WTC11 (cell line): Measurements from ENCODE around the gene MSL3B.

ENCODE experiments used
- ATAC-seq: fragments of 200-7000 bp; cut with Tn5 transposase; 2 replicates; pipeline ENCODE4 v1.10.0; 2021; ENCODE audit warnings: mild to moderate bottlenecking, moderate library complexity
- CTCF ChIA-PET: fragments of 300-600 bp; sonication (Branson Sonifier 250); formaldehyde crosslinking; loops from one replicate; lab custom pipeline; 2021; ENCODE audit warnings: antibody characterized with exemption; lab: Charles Lee
- POLR2A ChIA-PET: fragments of 350-600 bp; sonication (Branson Sonifier 250); formaldehyde crosslinking; loops from one replicate; lab custom pipeline; 2021; ENCODE audit warnings: antibody characterized with exemption; lab: Charles Lee
- DNase-seq: peaks from one replicate; pipeline ENCODE4 v3.0.0; 2021; ENCODE audit warnings: low spot score
- H3K27ac Mint-ChIP-seq: 2 replicates; pipeline ENCODE4 v1.8.0; 2021; ENCODE audit warnings: mixed read lengths
- H3K27me3 Mint-ChIP-seq: 2 replicates; pipeline ENCODE4 v1.8.0; 2021; ENCODE audit warnings: low read depth, mild to moderate bottlenecking, moderate library complexity, mixed read lengths
- H3K36me3 Mint-ChIP-seq: 2 replicates; pipeline ENCODE4 v1.8.0; 2021; ENCODE audit warnings: mixed read lengths
- H3K4me1 Mint-ChIP-seq: 2 replicates; pipeline ENCODE4 v1.8.0; 2022; ENCODE audit warnings: mixed read lengths
- H3K4me3 Mint-ChIP-seq: 2 replicates; pipeline ENCODE4 v1.8.0; 2021; ENCODE audit warnings: mild to moderate bottlenecking, moderate library complexity, mixed read lengths
- H3K9me3 Mint-ChIP-seq: 2 replicates; pipeline ENCODE4 v1.8.0; 2021; ENCODE audit warnings: mixed read lengths
- ATF1 ChIP-seq: sonication (generic); formaldehyde crosslinking; IDR thresholded peaks from 2 replicates; pipeline ENCODE4 v1.8.1; 2023; ENCODE audit warnings: mild to moderate bottlenecking, moderate library complexity, missing genetic modification reagents
- CBFB ChIP-seq: sonication (generic); formaldehyde crosslinking; IDR thresholded peaks from 2 replicates; pipeline ENCODE4 v1.8.1; 2022; ENCODE audit warnings: mild to moderate bottlenecking, low read depth, missing genetic modification reagents
- CREM ChIP-seq: sonication (generic); formaldehyde crosslinking; IDR thresholded peaks from 2 replicates; pipeline ENCODE4 v1.8.1; 2022; ENCODE audit warnings: mild to moderate bottlenecking, missing genetic modification reagents, moderate library complexity
- EMX1 ChIP-seq: fragments of 250-450 bp; sonication (Bioruptor Pico); IDR thresholded peaks from 2 replicates; pipeline ENCODE4 v1.8.0; 2021; ENCODE audit warnings: mild to moderate bottlenecking
- FOXK1 ChIP-seq: sonication (generic); formaldehyde crosslinking; IDR thresholded peaks from 2 replicates; pipeline ENCODE4 v1.8.0; 2022; ENCODE audit warnings: mild to moderate bottlenecking, moderate library complexity, missing genetic modification reagents
- FOXP1 ChIP-seq: sonication (generic); formaldehyde crosslinking; IDR thresholded peaks from 2 replicates; pipeline ENCODE4 v1.8.0; 2022; ENCODE audit warnings: missing genetic modification reagents, mild to moderate bottlenecking, moderate library complexity, borderline replicate concordance
- JAZF1 ChIP-seq: fragments of 250-450 bp; sonication (Bioruptor Pico); IDR thresholded peaks from 2 replicates; pipeline ENCODE4 v1.9.0; 2021; ENCODE audit warnings: moderate library complexity, mild to moderate bottlenecking, inconsistent platforms
- SOX15 ChIP-seq: fragments of 250-450 bp; sonication (Bioruptor Pico); IDR thresholded peaks from 2 replicates; pipeline ENCODE4 v1.9.0; 2021; ENCODE audit warnings: mild to moderate bottlenecking
- ZBTB21 ChIP-seq: sonication (generic); formaldehyde crosslinking; IDR thresholded peaks from 2 replicates; pipeline ENCODE4 v1.8.1; 2023; ENCODE audit warnings: mild to moderate bottlenecking, missing genetic modification reagents, borderline replicate concordance
- TF ChIP-seq, protein P1 (sequence below): sonication (generic); formaldehyde crosslinking; IDR thresholded peaks from 2 replicates; pipeline ENCODE4 v1.8.1; 2023; ENCODE audit warnings: mild to moderate bottlenecking, missing genetic modification reagents, borderline replicate concordance
- TF ChIP-seq, protein P2 (sequence below): fragments of 250-450 bp; sonication (Bioruptor Pico); IDR thresholded peaks from 2 replicates; pipeline ENCODE4 v1.8.0; 2021; ENCODE audit warnings: mild to moderate bottlenecking
- TF ChIP-seq, protein P3 (sequence below): sonication (generic); formaldehyde crosslinking; IDR thresholded peaks from 2 replicates; pipeline ENCODE4 v1.8.0; 2022; ENCODE audit warnings: mild to moderate bottlenecking, missing genetic modification reagents
- TF ChIP-seq, protein P4 (sequence below): sonication (generic); formaldehyde crosslinking; IDR thresholded peaks from 2 replicates; pipeline ENCODE4 v1.8.0; 2022; ENCODE audit warnings: mild to moderate bottlenecking, missing genetic modification reagents
- TF ChIP-seq, protein P5 (sequence below): sonication (generic); formaldehyde crosslinking; IDR thresholded peaks from 2 replicates; pipeline ENCODE4 v1.8.1; 2023; ENCODE audit warnings: mild to moderate bottlenecking, missing genetic modification reagents, moderate library complexity
- TF ChIP-seq, protein P6 (sequence below): sonication (generic); formaldehyde crosslinking; IDR thresholded peaks from 2 replicates; pipeline ENCODE4 v1.8.0; 2022; ENCODE audit warnings: mild to moderate bottlenecking, missing genetic modification reagents
- TF ChIP-seq, protein P7 (sequence below): sonication (generic); formaldehyde crosslinking; IDR thresholded peaks from 2 replicates; pipeline ENCODE4 v1.8.1; 2022; ENCODE audit warnings: mild to moderate bottlenecking, missing genetic modification reagents, moderate library complexity, borderline replicate concordance
- TF ChIP-seq, protein P8 (sequence below): sonication (generic); formaldehyde crosslinking; IDR thresholded peaks from 2 replicates; pipeline ENCODE4 v1.8.0; 2023; ENCODE audit warnings: missing genetic modification reagents
- TF ChIP-seq, protein P9 (sequence below): sonication (generic); formaldehyde crosslinking; IDR thresholded peaks from 2 replicates; pipeline ENCODE4 v1.8.0; 2023; ENCODE audit warnings: mild to moderate bottlenecking, missing genetic modification reagents

Gene MSL3B

DNA sequence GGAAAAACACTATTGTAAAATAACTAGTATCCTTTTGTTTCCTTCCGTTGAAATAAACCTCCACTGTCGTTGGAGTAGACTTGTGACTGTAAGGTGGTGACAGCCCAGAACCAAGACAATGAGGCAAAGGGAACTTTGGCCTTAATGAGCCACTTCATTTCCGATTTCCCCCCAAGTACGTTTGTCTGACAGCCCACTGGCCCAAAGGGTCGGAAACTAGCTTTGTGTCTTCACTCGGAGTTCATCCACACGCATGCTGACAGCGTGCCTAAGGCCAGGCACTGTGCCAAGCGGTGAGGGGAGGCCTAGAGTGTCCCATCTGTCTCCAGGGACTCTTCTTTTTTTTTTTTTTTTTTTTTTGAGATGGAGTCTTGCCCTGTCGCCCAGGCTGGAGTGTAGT, 34.8 kb downstream of the MSL3B start (continued):
- TF ChIP-seq, protein P1, sequence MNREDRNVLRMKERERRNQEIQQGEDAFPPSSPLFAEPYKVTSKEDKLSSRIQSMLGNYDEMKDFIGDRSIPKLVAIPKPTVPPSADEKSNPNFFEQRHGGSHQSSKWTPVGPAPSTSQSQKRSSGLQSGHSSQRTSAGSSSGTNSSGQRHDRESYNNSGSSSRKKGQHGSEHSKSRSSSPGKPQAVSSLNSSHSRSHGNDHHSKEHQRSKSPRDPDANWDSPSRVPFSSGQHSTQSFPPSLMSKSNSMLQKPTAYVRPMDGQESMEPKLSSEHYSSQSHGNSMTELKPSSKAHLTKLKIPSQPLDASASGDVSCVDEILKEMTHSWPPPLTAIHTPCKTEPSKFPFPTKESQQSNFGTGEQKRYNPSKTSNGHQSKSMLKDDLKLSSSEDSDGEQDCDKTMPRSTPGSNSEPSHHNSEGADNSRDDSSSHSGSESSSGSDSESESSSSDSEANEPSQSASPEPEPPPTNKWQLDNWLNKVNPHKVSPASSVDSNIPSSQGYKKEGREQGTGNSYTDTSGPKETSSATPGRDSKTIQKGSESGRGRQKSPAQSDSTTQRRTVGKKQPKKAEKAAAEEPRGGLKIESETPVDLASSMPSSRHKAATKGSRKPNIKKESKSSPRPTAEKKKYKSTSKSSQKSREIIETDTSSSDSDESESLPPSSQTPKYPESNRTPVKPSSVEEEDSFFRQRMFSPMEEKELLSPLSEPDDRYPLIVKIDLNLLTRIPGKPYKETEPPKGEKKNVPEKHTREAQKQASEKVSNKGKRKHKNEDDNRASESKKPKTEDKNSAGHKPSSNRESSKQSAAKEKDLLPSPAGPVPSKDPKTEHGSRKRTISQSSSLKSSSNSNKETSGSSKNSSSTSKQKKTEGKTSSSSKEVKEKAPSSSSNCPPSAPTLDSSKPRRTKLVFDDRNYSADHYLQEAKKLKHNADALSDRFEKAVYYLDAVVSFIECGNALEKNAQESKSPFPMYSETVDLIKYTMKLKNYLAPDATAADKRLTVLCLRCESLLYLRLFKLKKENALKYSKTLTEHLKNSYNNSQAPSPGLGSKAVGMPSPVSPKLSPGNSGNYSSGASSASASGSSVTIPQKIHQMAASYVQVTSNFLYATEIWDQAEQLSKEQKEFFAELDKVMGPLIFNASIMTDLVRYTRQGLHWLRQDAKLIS (CRISPR knock-in tag) = no peak
- TF ChIP-seq ATF1 (CRISPR knock-in tag) (no peak), CREM (CRISPR knock-in tag) (no peak)
- TF ChIP-seq, protein P2, sequence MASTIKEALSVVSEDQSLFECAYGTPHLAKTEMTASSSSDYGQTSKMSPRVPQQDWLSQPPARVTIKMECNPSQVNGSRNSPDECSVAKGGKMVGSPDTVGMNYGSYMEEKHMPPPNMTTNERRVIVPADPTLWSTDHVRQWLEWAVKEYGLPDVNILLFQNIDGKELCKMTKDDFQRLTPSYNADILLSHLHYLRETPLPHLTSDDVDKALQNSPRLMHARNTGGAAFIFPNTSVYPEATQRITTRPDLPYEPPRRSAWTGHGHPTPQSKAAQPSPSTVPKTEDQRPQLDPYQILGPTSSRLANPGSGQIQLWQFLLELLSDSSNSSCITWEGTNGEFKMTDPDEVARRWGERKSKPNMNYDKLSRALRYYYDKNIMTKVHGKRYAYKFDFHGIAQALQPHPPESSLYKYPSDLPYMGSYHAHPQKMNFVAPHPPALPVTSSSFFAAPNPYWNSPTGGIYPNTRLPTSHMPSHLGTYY (CRISPR knock-in tag) = no peak

DNA sequence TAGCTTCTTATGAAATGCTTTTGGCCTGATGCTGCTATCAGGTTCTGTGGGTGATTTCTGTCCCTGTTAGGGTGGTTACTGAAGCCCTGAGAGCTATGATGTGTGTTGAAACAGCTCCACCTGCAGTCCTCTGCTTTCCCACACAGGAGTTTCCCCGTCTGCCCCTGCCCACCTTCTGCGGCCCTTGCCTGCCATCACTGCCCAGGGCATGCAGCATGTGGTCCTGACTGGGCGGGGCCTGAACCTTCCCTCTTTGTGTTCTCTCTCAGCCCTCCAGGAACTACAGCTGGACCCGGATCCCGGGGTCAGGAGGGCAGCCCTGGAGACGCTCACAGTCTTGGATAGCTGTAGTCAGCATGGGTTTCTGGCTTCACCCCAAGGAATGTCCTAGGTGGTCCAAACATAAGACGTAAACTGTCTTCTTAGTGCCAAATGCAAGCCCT, 35.3 kb downstream of the MSL3B start:
- POLR2A ChIA-PET = no interaction called here
- Mint-ChIP-seq H3K4me3 (no peak overlapping the region), H3K27me3 (no peaks in the 10 kb centered on the region)
- CTCF ChIA-PET = interaction anchor here (0.7 to 2.2 kb wide), 20 partner anchors 9 to 577 kb away, joined by 3 to 30 read pairs (median 4); partner anchors contain the start of genes MSL3B and UGT1A5
- TF ChIP-seq ZBTB21 (CRISPR knock-in tag) (no peak), FOXP1 (CRISPR knock-in tag) (no peak), CBFB (CRISPR knock-in tag) (0 out of 2 replicates have a peak, but pooled peaks have one; percentile 48)
- TF ChIP-seq, protein P3, sequence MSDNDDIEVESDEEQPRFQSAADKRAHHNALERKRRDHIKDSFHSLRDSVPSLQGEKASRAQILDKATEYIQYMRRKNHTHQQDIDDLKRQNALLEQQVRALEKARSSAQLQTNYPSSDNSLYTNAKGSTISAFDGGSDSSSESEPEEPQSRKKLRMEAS (CRISPR knock-in tag) = peak; percentile 47; the same call in 1 of the 2 replicates
- TF ChIP-seq, protein P4, sequence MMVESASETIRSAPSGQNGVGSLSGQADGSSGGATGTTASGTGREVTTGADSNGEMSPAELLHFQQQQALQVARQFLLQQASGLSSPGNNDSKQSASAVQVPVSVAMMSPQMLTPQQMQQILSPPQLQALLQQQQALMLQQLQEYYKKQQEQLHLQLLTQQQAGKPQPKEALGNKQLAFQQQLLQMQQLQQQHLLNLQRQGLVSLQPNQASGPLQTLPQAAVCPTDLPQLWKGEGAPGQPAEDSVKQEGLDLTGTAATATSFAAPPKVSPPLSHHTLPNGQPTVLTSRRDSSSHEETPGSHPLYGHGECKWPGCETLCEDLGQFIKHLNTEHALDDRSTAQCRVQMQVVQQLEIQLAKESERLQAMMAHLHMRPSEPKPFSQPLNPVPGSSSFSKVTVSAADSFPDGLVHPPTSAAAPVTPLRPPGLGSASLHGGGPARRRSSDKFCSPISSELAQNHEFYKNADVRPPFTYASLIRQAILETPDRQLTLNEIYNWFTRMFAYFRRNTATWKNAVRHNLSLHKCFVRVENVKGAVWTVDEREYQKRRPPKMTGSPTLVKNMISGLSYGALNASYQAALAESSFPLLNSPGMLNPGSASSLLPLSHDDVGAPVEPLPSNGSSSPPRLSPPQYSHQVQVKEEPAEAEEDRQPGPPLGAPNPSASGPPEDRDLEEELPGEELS (CRISPR knock-in tag) = no peak
- TF ChIP-seq, protein P5, sequence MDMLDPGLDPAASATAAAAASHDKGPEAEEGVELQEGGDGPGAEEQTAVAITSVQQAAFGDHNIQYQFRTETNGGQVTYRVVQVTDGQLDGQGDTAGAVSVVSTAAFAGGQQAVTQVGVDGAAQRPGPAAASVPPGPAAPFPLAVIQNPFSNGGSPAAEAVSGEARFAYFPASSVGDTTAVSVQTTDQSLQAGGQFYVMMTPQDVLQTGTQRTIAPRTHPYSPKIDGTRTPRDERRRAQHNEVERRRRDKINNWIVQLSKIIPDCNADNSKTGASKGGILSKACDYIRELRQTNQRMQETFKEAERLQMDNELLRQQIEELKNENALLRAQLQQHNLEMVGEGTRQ (CRISPR knock-in tag) = 0 out of 2 replicates have a peak, but pooled peaks have one; percentile 48
- TF ChIP-seq, protein P6, sequence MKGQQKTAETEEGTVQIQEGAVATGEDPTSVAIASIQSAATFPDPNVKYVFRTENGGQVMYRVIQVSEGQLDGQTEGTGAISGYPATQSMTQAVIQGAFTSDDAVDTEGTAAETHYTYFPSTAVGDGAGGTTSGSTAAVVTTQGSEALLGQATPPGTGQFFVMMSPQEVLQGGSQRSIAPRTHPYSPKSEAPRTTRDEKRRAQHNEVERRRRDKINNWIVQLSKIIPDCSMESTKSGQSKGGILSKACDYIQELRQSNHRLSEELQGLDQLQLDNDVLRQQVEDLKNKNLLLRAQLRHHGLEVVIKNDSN (CRISPR knock-in tag) = peak; percentile 47; the same call in 1 of the 2 replicates
- TF ChIP-seq, all 79 proteins: peak for 4
- Mint-ChIP-seq H3K36me3 (peaks cover 37% of the 10 kb centered on the region), H3K27ac (no peak overlapping the region), H3K4me1 (peaks cover 7% of the 10 kb centered on the region), H3K9me3 (no peaks in the 10 kb centered on the region)
- DNase-seq (peak; percentile 80), ATAC-seq (peak; percentile 95)

DNA sequence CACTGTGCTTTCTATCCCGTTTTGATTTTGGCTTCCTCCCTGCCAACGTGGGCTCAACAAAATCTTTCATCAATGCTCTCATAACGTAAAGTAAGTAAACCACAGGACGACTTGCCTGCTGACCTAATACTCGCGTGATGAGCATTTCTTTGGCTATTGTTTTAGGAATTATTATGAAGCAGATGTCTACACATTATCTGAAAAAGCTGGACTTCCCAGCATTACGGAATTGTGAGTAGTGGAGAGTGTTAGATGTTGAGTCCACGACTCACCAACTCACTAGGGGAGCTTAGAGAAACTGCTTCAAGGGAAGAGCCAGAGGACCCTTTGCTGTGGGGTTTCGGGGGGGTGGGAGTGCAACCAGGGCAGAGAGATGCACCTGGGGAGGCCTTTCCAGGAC, 35.8 kb downstream of the MSL3B start:
- no peak for DNase-seq
- ChIA-PET POLR2A (interaction anchor here (0.5 kb wide), 1 partner anchor 262 kb away, joined by 3 read pairs; no protein-coding TSS in a partner anchor), CTCF (interaction anchor here (0.6 to 2.2 kb wide), 20 partner anchors 8 to 734 kb away, joined by 3 to 30 read pairs (median 4); partner anchors contain the start of genes MSL3B and UGT1A5)
- peaks cover 32% of the 10 kb centered on the region for H3K36me3 Mint-ChIP-seq
- no peak for ATAC-seq
- H3K27ac Mint-ChIP-seq = no peak overlapping the region
- H3K27me3 Mint-ChIP-seq = no peaks in the 10 kb centered on the region
- H3K4me3 Mint-ChIP-seq = no peak overlapping the region
- H3K4me1 Mint-ChIP-seq = peaks cover 7% of the 10 kb centered on the region
- no peaks in the 10 kb centered on the region for H3K9me3 Mint-ChIP-seq
- TF ChIP-seq EMX1 (CRISPR knock-in tag) = no peak
- TF ChIP-seq, protein P7, sequence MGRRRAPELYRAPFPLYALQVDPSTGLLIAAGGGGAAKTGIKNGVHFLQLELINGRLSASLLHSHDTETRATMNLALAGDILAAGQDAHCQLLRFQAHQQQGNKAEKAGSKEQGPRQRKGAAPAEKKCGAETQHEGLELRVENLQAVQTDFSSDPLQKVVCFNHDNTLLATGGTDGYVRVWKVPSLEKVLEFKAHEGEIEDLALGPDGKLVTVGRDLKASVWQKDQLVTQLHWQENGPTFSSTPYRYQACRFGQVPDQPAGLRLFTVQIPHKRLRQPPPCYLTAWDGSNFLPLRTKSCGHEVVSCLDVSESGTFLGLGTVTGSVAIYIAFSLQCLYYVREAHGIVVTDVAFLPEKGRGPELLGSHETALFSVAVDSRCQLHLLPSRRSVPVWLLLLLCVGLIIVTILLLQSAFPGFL (CRISPR knock-in tag) = no peak
- TF ChIP-seq JAZF1 (CRISPR knock-in tag) = no peak
- TF ChIP-seq, protein P8, sequence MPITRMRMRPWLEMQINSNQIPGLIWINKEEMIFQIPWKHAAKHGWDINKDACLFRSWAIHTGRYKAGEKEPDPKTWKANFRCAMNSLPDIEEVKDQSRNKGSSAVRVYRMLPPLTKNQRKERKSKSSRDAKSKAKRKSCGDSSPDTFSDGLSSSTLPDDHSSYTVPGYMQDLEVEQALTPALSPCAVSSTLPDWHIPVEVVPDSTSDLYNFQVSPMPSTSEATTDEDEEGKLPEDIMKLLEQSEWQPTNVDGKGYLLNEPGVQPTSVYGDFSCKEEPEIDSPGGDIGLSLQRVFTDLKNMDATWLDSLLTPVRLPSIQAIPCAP (CRISPR knock-in tag) = no peak
- TF ChIP-seq, protein P9, sequence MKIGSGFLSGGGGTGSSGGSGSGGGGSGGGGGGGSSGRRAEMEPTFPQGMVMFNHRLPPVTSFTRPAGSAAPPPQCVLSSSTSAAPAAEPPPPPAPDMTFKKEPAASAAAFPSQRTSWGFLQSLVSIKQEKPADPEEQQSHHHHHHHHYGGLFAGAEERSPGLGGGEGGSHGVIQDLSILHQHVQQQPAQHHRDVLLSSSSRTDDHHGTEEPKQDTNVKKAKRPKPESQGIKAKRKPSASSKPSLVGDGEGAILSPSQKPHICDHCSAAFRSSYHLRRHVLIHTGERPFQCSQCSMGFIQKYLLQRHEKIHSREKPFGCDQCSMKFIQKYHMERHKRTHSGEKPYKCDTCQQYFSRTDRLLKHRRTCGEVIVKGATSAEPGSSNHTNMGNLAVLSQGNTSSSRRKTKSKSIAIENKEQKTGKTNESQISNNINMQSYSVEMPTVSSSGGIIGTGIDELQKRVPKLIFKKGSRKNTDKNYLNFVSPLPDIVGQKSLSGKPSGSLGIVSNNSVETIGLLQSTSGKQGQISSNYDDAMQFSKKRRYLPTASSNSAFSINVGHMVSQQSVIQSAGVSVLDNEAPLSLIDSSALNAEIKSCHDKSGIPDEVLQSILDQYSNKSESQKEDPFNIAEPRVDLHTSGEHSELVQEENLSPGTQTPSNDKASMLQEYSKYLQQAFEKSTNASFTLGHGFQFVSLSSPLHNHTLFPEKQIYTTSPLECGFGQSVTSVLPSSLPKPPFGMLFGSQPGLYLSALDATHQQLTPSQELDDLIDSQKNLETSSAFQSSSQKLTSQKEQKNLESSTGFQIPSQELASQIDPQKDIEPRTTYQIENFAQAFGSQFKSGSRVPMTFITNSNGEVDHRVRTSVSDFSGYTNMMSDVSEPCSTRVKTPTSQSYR (CRISPR knock-in tag) = no peak
- no peak for TF ChIP-seq SOX15 (CRISPR knock-in tag)
- TF ChIP-seq FOXK1 (CRISPR knock-in tag) = no peak
